M059J (cell line): ENCODE results near the gene FCER2. TPM values are rescaled to one million over a fixed set of nuclear protein-coding genes. Genes with fewer than 3 reads are reported as not detected.

Experiments
- DNase-seq: peaks from one replicate; pipeline ENCODE4 v3.0.0-alpha.2; 2012; ENCODE audit warnings: low read depth
- total RNA-seq: library from RNA; depleted of rRNA; stranded (reverse); fragments of >200 nt; shearing (Covaris generic); gene quantifications from 2 replicates; pipeline ENCODE4 v1.2.3, GENCODE V29; 2014

Gene FCER2
- total RNA-seq, 1 experiment from 2014 or later: not detected

DNA sequence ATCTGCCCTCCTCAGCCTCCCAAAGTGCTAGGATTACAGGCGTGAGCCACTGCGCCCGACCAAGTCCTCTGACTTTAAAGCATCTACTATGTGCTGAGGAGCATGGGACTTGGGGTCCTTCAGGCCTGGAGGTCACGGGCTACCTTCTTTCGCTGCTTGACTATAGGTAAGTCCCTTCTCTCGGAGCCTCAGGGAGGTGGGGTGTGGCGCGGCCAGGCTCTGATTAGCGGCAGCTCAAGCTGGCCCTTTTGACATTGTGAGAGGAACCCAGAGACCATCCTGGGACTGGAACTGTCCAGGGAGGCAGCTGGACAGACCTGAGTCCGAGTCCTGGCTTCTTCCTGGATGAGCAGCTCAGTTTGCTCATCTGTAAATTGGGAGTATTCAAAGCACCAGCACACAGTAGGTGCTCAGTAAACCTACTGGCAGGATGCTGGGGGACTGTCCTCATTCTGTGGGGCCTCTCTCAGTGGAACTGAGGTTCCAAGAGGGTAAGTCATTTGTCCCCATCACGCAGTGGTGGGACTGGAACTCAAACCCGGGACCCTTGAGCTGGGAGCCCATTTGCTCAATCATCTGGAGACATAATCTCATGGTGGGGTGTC is 780 bp downstream of the FCER2 start:
- no peak for DNase-seq

DNA sequence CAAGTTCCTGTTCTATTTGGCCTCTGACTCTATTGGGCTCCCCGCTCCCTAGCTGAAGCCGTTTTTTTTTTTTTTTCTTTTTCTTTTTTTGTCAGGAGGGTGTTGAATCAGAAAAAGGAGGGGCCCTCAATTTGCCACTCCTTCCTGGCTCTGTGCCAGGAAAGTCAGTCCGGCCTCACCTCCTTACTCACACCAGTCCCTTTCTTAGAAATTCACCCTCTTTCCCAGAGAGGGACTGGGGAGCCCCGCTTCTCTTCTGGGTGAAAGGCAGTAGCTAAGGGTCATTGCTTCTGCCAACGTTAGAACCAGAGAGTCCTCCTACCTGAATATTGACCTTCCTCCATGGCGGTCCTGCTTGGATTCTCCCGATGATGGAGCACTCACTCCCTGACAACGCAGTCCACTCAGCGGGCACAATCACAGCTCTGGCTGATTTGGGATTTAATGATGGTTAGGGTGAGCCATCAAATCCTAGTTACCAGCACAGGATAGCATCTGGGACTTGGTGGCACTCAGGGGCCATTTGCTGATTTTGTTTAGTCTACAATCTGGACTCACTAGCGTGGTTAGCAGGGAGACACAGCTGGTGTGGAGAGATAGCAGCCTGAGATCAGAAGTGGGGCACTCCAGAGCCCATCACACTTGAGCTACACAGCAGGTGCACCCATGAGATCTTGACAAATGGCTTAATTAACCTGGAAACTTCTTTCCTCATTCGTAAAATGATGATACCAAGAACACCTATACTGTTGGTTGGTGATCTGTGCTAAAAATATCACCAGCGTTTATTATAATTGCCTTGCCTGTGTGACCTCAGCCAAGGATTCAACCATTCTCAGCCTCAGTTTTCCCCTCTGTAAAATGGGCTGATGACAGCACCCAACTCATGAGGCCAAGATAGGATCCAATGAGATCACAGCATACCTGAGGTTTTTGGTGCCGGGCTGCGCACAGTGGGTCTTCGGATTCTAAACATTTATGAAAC is 2.2 kb downstream of the FCER2 start:
- peak; percentile 34 for DNase-seq

DNA sequence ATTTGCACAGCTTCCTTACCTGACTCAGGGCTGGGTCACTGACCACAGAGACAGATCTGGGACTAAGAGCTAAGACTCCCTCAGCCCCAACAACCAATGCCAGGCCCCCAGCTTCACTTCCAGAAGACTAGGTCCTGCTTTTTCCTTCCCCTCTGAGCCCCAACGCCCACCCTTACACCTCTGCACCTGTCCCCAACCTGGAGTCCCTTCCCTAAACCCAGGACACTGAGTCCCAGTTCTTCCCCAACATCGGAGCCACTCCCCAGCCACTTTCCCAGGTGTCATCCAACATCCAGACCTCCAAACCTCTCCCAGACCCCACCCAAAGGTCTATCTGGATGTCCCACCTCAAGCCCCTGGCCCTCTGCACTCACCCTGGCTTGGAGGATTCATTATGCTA is 2.9 kb downstream of the FCER2 start:
- no peak for DNase-seq

DNA sequence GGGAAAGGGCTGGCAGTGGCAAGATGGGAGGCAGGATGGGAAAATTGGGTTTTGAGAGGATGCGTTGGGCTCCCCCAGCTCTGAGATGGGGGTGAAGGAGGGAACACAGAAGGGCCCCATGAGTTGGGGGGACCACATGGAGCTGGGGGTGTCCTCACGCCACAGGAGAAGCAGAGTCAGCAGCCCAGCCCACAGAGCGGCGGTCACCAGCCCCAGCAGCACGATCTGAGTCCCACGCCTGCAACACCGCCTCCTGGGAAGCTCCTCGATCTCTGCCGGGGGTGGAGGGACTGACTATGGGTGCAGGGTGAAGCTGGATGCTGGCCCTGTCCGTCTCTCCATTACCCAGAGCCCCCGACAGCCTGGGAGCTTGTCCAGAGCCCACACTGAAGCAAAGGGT is 3.3 kb downstream of the FCER2 start:
- no peak for DNase-seq

DNA sequence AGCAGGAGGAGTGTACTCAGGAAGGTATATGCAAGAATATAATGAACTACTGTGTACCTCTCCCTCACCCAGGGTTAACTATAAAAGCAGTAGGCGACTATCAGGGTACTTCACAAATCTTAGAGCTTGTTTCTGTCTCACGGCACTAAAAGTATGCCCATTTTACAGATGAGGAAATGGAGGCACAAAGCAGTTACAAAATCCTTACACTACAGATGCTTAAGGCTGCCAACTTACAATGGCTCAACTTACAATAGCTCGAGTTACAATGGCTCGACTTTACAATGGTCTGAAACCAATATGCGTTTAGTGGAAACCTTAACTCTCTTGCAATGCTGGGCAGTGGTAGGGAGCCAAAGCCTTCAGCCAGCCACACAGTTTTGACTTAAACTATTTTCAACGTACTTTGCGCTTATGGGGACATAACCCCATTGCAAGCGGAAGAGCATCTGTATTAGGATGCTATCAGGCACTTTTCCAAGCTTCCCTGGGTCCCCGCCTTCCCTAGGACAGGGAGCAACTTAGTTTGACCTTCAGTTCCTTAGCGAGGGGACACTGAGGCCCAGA is 4.1 kb downstream of the FCER2 start:
- no peak for DNase-seq

DNA sequence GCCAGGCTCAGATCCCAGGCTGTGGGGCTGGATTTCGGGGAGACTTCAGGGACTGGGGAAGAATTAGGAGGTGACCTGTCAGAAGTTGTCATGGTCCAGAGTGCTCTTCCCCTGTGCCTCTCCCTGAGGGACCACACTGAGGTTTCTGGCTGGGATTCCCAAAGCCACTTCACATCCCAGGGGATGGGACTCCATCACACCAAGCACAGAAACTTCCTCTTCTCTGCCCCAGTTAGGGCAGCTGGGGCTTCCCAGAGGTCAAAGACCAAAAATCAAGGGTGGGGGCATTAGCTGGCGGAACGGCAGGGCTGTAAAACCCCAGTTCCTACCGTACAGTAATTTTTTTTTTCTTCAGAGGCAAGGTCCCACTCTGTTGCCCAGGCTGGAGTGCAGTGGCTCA is 7.4 kb downstream of the FCER2 start:
- no peak for DNase-seq

DNA sequence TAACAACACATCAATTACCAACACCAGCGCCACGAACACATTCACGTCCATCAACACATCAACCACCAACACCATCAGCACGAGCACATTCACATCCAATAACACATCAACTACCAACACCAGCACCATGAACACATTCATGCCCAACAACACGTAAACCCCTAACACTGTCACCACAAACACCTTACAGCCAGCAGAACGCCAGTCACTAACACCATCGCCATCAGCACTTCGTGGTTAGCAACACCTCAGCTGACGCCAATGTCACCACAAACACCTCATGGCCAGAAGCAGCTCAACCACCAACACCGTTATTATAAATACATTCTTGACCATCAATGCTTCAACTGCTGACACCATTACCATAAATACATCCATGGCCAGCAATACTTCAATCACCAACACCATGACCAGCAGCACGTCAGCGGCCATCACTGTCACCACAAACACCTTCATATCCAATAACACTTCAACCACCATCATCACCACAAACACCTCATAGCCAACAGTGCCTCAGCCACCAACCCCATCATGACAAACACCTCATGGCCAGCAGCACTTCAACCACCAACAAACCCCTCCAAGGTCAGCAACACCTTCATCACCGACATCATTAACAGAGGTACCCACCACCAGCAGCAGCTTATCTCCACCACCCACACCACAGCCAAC is 9.4 kb downstream of the FCER2 start:
- DNase-seq: no peak

DNA sequence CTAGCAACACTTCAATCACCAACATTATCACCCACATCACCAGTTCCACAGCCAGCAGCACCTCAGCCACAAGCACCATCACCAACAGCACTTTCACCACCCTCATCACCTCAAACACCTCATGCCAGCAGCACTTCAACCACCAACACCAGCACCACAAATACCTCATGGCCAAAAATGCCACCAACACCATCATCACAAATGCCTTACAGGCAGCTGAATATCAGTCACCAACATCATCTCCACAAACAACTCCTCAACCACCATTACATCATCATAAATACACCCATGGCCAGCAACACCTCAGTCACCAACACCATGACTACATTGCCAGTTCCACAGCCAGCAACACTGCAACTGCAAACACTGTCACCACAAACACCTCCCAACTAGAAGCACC is 10.4 kb downstream of the FCER2 start:
- DNase-seq: no peak

DNA sequence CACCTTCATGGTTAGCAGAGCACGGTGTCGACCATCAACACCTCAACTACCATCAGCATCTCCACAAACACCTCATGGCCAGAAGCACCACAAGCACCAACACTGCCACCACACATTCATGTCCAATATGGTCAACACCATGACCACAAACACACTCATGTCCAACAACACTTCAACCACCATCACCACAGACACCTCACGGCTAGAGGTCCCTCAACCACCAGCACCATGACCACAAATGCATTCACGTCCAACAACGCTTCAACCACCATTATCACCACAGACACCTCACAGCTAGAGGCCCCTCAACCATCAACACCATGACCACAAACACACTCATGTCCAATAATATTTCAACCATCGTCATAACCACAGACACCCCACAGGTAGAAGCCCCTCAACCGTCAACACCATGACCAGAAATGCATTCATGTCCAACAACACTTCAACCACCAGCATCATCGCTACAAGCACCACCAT is 11.1 kb downstream of the FCER2 start:
- no peak for DNase-seq

DNA sequence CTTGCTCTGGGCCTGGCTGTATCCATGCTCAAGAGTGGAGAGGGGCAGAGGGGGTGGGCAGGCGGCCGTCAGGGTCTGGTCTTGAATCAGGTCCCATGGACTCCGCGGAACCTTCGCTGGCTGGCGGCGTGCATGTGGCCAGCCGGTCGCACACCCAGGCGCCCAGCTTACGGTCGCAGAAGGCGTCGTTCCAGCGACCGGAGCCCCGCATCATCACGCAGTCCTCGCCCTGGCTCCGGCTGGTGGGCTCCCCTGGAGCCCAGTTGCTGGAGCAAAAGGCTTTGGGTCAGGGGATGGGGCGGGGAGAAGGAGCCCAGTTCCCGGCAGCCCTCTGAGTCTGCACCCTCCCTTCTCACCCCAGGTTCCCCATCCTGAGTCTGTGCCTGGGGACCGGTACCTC is 12.8 kb downstream of the FCER2 start:
- no peak for DNase-seq

DNA sequence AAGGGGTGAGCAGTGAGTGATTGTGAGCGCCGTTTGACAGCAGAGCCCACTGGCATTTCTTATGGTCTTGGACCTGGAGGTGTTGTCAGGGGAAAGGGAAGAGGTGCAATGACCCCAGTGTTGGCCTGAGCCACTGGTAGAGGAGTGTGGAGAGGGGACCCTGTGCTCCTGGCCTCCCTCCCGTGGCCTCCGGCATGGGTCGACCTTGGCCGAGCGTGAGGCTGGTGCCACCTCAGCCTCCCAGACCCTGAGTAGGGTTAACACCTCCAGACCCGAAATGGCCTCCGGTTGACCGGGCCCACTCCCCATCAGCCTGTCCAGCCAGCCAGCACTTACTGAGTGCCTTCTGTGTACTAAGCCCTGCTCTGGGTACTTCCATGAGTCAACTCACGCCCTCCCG is 14.8 kb downstream of the FCER2 start:
- DNase-seq: no peak

DNA sequence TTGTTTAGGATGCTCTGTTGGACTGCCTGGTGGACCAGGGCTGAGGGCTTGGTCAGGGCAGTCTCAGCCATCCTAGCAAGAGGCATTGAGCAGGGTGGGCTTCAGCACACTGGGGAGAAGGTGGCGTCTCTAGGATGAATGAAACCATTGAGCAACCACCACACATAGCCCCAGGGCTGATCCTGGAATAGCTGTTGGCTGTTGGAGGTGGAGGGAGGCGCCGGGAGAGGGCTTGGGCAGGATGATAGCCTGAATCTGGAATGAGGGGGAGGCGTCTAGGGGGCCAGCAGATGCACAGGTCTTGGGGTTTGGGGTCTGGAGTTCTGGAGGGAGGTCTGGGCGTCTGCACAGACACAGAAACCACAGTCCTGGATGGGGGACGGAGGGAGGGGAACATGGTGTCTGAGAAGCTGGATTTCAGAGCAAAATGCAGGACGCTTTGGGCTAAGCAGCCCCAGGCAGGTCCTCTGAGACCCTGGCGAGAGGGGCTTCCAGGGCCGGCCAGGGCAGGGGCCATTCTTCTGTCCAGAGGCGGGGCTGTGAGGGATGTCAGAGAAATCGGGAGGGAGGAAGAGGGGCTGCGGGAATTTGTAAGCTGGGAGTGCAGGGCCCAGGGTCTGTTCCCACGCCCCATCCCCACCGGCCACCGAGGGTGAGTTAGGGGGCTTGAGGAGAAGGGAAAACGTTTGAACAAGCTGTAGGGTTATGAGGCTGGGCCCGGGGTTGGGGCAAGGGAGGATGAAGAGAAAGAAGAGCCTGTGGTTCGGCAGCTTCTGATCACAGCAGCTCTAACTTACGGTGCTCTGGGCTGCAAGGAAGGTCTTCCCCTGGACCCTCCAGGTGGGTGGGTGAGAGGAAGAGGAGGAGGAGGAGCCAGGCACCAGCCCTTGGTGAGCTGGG is 16.1 kb downstream of the FCER2 start:
- DNase-seq: peak; percentile 12

DNA sequence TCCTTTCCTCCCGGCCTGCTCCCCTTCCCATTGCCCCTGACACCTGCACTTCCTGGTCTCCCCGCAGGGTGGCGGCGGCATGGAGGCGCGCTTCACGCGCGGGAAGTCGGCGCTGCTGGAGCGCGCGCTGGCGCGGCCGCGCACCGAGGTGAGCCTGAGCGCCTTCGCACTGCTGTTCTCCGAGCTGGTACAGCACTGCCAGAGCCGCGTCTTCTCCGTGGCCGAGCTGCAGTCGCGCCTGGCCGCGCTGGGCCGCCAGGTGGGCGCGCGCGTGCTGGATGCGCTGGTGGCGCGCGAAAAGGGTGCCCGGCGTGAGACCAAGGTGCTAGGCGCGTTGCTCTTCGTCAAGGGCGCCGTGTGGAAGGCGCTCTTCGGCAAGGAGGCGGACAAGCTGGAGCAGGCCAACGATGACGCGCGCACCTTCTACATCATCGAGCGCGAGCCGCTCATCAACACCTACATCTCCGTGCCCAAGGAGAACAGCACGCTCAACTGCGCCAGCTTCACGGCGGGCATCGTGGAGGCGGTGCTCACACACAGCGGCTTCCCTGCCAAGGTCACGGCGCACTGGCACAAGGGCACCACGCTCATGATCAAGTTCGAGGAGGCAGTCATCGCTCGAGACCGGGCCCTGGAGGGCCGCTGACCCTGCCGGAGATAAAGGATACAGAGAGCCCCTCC is 19.6 kb downstream of the FCER2 start:
- no peak for DNase-seq

DNA sequence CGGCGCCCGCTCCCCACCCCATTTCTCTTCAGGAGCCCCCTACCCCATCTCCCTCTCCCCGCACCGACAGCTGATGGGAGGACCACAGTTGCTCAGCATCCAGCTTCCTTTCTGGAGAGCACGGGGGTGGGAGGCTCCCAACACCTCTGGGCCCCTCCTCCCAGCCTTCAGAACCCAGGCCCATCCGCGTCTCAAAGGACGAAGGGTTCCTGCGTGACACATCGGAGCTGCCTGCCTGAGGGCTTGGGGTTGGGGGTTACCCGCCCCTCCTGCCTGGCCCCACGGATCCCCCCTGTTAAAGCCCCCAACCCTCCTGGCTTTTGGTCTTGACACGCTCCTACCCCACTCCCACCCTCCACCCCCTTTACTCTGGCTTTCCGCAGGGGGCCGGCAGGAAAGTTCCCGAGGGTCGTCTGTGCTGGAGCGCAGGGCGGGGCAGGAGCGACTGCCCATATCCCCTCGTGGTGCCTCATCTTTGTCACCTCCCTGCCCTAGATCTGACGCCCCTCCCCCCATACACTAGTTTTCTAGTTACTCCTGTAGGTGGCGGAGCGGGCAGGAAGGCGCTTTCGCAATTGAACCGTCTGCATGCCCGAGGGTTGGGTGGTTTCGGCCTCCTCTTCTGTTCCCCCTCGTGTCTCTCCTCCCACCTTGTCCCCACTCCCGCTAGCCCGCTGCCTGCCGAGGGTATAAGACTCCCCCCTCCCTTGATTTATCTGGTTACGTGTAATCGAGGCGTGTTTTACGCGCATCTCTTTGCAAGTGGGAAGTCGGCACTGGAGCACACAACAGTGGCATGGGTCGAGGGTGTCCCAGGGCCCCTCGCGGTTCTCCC is 20.4 kb downstream of the FCER2 start:
- peak; percentile 17 for DNase-seq

DNA sequence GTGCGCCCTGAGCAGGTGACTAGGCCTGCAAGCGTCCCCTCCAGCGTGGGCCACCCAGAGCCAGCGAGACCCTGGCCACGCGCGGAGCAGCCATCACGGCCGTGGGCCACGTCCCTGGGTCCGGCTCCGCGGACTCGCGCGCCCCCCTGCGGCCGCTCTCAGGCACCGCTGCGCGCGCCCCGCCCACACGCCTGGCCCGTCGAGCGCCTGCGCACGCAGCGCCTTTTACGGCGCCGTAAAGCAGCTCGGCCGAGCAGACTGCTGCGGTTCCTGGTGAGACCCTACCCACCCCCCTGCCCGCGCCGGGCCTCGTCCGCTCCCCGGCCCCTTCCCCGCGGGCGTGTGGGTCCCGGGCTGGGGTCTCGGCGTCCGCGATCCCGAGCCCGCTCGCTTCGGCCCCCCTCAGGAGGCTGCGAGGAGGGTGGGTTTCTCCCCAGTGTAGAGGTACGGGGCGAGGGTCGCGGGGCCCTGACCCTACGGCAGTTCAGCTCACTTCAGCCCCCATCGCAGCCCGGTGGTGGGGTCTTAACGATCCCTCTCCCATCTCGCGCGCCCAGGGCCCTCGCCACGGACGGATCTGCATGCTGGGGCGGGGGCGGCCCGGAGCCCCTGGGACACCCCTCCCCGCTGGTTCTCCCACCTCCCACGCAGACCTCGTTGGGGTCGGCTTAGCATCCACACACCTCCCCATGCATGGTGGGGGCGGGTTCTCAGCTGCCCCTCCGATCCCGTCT is 21.2 kb downstream of the FCER2 start, which contains the start of gene TRAPPC5:
Gene TRAPPC5 (plus strand): TSS at position 228 of the 734 bp plus-strand sequence. CDS start 1,421 bp downstream, outside the sequence.
- DNase-seq: peak; percentile 69

DNA sequence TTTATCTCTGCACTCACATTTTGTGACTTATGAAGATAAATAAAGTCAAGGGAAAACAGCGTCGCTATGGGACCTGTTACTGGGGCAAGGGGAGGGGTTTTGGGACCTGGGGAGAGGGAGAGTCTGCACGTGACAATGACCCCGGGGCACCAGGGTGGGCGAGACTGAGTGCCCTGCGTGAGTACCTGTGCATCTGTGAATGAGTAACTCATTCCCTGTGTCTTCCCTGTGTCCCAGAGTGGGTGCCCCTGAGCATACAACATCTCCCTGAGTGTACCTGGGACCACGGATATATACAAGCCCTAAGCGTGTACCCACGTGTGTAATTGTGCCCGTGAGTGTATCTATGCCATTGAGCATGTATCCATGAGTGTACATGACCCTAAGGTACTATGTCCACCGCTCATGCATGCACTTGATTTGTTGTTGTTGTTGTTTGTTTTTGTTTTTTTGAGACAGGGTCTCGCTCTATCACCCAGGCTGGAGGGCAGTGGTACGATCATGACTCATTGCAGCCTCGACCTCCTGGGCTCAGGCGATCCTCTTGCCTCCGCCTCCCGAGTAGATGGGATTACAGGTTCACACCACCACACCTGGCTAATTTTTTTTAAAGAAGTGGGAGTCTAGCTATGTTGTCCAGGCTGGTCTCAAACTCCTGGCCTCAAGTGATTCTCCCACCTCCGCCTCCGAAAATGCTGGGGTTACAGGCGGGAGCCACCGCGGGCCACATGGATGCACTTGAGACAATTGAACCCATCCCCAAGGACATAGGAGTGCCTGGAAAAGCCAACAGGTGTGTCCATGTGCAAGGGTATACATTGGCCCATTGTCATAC is 21.9 kb downstream of the FCER2 start:
- no peak for DNase-seq

DNA sequence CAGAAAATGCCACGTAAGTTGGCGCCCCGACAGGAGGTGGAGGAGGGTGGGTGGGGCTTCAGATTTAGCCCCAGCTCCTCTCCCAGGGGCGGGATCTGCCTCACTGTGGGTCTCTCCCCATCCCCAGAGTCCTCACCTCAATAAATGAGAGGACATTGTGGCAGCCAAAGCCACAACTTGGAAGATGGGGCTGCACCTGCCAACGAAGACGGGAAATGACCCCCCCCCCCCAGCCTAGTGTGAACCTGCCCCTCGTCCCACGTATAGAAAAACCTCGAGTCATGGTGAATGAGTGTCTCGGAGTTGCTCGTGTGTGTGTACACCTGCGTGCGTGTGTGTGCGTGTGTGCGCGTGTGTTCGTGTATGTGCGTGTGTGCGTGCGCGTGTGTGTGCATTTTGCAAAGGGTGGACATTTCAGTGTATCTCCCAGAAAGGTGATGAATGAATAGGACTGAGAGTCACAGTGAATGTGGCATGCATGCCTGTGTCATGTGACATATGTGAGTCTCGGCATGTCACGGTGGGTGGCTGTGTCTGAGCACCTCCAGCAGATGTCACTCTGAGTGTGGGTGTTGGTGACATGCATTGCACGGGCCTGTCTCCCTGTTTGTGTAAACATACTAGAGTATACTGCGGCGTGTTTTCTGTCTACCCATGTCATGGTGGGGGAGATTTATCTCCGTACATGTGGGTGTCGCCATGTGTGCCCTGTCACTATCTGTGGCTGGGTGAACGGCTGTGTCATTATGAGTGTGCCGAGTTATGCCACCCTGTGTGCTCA is 22.8 kb downstream of the FCER2 start:
- DNase-seq: peak; percentile 18
